D721Med (cell line): ENCODE measurements around the gene SPAG6.

Experiments
- DNase-seq: peaks from one replicate; pipeline ENCODE4 v3.0.0; 2011; ENCODE audit warnings: low spot score; ENCODE audit not compliant: insufficient read length
- FAIRE-seq: peaks from 2 replicates; lab custom pipeline; 2011; peaks lifted over from hg19 to GRCh38; lab: Jason Lieb, UNC
- TF ChIP-seq, protein P1 (sequence below): IDR thresholded peaks from 2 replicates; pipeline ENCODE4 v1.5.1; 2012; ENCODE audit warnings: mild to moderate bottlenecking, control low read depth; ENCODE audit not compliant: insufficient read depth; ENCODE audit errors: missing control alignments

Gene SPAG6

DNA sequence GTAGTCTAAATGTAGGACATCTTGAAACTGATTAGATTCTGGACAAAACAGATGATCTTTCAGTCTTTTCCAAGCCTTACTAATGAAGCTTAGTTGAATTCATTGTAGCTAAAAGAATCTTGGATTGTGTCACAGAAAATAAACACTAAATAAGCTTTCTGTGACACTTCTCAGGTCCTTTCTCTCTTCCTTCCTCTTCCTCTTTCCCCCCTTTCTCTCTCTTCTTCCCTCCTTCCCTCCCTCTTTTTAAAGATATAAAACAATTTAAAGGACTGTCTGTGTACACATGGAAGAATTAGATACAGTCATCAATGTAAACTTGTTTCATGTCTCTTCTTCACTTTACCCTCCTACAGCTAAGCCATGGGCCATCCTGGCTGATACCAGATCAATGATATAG, 34.4 kb upstream of the SPAG6 start:
- FAIRE-seq: no peak
- TF ChIP-seq, protein P1, sequence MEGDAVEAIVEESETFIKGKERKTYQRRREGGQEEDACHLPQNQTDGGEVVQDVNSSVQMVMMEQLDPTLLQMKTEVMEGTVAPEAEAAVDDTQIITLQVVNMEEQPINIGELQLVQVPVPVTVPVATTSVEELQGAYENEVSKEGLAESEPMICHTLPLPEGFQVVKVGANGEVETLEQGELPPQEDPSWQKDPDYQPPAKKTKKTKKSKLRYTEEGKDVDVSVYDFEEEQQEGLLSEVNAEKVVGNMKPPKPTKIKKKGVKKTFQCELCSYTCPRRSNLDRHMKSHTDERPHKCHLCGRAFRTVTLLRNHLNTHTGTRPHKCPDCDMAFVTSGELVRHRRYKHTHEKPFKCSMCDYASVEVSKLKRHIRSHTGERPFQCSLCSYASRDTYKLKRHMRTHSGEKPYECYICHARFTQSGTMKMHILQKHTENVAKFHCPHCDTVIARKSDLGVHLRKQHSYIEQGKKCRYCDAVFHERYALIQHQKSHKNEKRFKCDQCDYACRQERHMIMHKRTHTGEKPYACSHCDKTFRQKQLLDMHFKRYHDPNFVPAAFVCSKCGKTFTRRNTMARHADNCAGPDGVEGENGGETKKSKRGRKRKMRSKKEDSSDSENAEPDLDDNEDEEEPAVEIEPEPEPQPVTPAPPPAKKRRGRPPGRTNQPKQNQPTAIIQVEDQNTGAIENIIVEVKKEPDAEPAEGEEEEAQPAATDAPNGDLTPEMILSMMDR: no peak
- no peak for DNase-seq

DNA sequence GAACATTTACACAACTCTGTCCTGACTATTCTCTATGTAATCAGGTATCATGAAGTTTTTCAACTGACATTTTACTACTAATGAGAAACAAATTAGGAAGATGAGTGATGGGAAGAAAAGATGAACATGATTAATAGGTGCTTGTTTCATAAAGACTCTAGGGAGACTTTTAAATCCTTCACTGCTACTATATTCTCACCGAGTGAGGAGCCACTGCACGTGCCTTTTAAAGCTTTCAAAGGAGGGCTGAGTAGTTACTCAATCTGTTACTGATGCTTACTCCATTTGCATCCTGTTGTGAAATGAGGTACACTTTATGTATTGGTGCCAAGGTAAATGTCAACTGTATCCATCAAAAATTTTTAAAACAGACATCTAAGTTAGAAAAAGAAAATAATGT, 30.4 kb upstream of the SPAG6 start:
- FAIRE-seq: no peak
- TF ChIP-seq, protein P1: no peak
- no peak for DNase-seq

DNA sequence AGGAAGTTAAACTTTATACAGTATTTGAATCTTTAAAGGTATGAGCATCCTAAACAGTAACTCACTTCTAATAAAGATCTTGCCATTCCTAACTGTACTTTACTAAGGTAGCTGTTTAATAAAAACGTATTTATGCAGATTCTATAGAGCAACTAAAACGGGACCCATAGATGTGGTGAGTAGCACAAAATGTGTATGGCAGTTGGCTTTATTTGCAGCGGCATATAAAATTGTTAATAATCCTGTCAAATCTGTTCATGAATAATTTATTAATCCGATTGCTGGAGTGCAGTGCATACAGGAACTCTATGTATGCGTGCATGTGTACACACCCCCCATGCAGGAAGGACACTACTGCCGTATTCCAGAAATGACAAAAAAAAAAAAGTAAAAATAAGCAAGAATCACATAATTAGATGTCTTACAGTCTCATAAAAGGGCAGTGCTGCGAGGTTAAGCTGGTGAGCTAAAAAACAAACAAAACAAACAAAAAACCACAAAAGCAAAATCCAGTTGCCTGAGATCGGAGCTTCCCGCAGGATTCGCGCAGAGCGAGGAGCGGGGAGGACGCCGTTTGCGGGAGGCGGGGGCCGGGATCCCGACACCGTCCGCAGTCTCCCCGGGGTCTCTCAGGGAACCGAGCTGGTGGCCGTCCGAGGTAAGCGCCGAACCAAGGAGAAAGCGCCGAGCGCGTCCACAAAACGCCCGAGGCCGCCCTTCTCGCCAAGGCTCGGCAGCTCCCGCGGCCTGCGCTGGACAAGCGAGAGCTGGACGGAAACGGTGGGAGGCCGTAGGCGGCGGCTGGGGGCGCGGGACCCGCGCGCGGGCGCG, 29.6 kb upstream of the SPAG6 start:
- no peak for DNase-seq
- no peak for FAIRE-seq
- TF ChIP-seq, protein P1: no peak

DNA sequence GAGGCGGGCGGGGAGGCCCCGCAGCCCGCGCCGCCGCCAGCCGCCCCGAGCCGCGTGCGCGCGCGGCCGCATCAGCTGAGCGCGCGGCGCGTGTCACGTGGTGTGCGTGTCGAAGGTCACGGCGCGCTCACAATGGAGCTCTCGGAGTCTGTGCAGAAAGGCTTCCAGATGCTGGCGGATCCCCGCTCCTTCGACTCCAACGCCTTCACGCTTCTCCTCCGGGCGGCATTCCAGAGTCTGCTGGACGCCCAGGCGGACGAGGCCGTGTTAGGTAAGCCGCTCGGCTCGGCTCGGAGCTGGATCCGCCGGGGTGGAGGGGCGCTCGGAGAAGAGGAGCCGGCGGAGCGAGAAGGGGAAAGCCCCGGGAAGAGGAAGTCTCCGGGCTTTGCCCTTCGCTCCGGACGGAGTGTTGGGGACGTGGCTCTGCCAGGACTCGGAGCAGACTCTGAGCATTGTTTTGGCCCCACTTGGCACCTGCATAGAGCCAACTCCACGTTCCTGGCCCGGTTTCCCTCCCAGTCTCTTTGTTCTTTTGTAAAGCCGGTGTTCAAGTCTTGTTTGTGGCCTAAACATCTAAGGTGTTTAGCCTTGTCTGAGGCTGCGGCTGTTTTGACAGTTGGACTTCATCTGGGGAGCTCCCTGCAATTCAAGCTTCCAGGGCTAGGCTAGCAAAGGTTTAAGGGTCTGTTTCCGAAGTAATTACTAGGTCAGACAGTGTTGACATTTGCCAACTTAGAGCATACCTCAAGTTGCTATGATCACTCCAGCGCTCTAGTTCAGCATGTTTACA, 28.8 kb upstream of the SPAG6 start, which contains the start of gene COMMD3:
Gene COMMD3, plus strand, starts transcription at position 103 of the 790 bp plus-strand sequence. Its CDS starts 30 bp downstream, at position 133.
- FAIRE-seq (no peak), DNase-seq (no peak)
- TF ChIP-seq, protein P1: no peak

DNA sequence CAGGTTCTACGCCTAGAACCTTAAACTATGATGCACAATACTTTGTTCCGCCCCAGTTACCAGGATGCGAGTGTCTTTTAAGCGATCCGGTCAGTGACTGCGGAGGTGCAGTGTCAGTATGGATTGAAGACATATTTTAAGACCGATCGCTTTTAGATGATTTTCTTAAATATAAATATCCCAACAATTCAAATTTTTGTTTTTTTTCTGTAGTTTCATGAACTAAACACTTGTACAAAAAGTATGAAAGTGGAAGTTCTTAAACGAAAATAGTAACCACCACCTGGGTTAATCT, 28.3 kb upstream of the SPAG6 start:
- TF ChIP-seq, protein P1: no peak
- no peak for FAIRE-seq
- DNase-seq: no peak

DNA sequence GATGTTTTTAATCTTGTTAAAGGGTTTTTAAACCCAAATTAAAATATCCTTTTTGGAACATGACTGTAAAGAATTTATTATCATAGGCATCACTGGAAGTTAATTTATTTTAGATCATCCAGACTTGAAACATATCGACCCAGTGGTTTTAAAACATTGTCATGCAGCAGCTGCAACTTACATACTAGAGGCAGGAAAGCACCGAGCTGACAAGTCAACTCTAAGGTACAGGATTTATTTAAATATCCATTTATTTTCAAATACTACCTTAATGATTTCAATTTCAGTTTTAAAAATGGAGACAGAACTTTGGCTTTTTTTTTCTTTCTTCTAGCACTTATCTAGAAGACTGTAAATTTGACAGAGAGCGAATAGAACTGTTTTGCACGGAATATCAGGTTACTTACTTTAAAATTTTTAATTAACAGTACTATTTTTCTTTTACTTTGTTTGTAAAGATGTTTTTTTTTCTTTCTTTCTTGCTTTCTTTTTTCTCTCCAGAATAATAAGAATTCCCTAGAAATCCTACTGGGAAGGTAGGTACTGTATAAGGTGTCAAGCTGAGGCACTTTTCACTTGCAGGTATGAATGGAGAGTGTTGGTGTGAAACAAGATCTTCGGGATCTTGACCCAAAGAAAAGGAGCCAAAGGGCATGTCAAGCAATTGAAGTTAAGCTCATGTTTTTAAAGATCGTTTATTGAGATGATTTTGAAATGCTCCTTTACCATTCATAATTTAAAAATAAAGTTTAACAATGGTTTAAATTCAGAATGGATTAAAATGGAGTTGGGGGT, 27.3 kb upstream of the SPAG6 start:
- TF ChIP-seq, protein P1: no peak
- DNase-seq (no peak), FAIRE-seq (no peak)
